Stimulated activated CD4-positive, alpha-beta T cell treated with anti-CD3 and anti-CD28 coated beads, Interleukin-4, amount 100 ng/mL, for 4 hours (primary cell): ENCODE measurements around the gene SFT2D3.

Experiments used
- DNase-seq, 2 experiments: peaks; one replicate each; pipeline ENCODE4 v3.0.0-alpha.2; 2020

SFT2D3 gene

DNA sequence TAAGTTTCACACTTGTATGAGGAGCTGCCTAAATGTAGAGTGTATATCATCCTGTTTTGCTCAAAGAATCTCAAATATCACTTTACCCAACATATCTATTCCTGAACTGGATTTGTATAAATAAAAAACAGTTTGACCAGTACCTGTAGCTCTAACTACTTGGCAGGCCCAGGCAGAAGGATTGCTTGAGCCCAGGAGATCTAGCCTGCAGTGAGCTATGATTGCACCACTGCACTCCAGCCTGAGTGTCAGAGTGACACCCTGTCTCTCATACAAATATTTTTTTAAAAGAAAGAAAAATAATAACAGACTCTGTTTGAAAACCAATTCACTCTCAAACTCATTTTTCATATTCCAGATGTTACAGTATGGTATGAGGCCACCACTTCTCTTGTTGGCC is 18.2 kb upstream of the SFT2D3 start:
- no peak for DNase-seq

- DNase-seq, result no peak
These were observed 17.5 kb upstream of the SFT2D3 start for GRCh38 chr2:127683757-127684156.

GRCh38 chr2:127685410-127686080 is 15.8 kb upstream of the SFT2D3 start:
- no peak for DNase-seq

- DNase-seq, result no peak
These were observed 12.9 kb upstream of the SFT2D3 start for GRCh38 chr2:127688405-127688804.

DNA sequence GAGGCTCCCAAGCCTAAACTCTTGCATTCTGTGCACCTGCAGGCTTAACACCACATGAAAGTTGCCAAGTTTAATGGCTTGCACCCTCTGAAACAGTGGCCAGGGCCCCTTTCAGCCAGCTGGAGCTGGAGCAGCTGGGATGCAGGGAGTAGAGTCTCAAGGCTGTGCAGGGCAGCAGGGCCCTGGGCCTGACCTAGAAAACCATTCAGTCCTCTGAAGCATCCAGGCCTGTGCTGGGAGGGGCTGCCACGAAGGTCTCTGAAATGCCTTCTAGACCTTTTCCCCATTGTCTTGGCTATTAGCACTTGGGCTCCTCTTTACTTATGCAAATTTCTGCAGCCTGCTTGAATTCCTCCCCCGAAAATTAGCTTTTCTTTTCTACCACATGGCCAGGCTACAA is 10.6 kb upstream of the SFT2D3 start:
- DNase-seq, result no peak

DNA sequence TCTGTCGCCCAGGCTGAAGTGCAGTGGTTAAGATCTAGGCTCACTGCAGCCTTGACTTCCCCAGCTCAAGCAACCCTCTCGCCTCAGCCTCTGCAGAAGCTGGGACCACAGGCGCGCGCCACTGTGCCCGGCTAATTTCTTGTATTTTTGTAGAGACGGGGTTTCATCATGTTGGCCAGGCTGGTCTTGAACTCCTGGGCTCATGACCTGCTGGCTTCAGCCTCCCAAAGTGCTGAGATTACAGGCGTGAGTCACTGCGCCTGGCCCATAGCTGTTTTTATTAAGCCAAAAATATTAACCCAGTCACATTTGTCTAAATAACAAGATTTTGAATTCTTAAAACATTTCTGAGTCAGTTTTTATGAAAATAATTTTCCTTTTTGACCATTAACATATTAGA is 6.3 kb upstream of the SFT2D3 start:
- no peak for DNase-seq

- DNase-seq, result peak; percentile 45 to 53
These were observed 5.5 kb upstream of the SFT2D3 start for GRCh38 chr2:127695491-127696472.

DNA sequence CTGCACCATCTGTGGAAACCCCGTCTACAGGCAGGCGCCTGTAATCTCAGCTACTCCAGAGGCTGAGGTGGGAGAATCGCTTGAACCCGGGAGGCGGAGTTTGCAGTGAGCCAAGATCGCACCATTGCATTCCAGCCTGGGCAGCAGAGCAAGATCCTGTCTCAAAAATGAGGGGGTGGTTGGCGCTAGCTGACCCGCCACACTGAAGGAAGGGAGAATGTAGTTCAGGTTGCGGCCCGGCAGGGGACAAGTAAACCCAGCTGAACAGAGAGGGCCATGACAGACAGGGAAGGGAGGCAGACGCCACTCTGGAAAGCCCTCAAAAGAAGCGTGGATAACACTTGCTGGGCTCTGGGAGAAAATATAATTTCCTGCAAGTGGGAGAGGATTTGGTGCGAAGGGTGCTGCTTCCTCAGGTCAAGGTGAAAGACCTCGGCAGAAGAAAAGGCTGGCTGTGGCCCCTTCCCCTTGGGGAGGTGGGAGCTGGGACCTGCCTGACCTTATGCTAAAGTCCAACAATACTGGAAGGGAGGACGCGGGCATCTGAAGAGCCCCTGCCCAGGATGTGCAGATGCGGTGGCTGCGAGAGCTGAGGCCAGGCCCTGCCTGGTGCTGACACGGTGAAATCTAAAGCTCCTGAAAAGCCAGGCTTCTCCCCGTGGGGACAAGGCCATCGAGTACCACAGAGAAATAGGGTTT is 3.7 kb upstream of the SFT2D3 start:
- DNase-seq, result no peak

DNA sequence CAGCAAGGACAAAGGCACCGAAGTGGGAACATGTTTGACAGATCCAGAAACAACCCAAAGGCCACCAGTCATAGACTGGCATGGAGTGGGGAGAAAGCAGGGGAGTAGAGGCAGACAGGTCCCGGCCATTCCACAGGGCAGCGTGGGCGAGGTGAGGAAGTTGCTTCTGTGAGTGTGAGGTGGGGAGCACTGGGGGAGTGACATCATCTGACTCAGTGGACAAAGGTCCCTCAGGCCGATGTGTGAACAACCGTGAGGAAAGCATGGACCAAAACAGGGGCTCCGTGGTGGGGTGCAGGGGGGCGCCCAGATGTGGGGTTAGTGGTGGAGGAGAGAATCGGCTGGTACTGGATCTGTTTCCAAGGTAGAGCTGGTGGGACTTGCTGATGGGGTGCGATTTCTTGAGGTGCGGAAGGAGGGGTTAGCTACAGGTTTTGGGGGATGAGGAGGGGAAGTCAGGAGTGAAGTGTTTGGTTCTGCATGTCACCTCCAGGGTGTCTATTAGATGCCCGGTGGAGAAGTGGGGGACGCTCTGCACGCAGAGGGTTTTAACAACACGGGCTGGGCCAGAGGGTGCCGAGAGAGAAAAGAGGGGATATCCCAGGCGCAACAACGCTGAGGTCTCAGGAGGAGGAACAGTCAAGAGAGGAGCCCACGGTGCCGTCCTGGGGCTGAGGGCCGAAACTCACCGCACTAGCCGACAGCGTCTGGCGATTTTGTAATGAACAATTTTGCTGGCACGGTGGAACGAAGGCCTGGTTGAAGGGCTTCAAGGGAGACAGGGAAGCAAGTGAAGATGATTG is 2.5 kb upstream of the SFT2D3 start:
- DNase-seq, result no peak

GRCh38 chr2:127700527-127701192 is 637 bp upstream of the SFT2D3 start:
- DNase-seq, result no peak

DNA sequence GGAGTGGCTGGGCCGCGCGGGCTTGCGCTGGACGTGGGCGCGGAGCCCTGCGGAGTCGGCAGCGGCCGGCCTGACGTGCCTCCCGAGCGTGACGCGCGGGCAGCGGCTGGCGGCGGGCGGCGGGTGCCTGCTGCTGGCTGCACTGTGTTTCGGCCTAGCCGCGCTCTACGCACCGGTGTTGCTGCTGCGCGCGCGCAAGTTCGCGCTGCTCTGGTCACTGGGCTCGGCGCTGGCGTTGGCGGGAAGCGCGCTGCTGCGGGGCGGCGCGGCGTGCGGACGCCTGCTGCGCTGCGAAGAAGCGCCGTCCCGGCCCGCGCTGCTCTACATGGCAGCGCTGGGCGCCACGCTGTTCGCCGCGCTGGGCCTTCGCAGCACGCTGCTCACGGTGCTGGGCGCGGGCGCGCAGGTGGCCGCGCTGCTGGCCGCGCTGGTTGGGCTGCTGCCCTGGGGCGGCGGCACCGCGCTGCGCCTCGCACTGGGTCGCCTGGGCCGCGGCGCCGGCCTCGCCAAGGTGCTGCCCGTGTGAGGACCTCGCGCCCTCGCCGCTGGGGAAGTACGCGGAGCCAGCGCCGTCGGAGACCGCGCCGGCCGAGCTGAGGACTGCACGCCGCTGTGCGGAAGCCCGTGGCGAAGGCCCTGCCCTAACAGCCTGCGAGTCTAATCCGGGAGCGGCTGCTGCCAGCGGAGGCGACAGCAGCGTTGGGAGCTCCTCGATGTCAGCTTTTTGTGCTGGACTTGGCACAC is 526 bp downstream of the SFT2D3 start:
- DNase-seq, result peak; percentile 72 to 79

DNA sequence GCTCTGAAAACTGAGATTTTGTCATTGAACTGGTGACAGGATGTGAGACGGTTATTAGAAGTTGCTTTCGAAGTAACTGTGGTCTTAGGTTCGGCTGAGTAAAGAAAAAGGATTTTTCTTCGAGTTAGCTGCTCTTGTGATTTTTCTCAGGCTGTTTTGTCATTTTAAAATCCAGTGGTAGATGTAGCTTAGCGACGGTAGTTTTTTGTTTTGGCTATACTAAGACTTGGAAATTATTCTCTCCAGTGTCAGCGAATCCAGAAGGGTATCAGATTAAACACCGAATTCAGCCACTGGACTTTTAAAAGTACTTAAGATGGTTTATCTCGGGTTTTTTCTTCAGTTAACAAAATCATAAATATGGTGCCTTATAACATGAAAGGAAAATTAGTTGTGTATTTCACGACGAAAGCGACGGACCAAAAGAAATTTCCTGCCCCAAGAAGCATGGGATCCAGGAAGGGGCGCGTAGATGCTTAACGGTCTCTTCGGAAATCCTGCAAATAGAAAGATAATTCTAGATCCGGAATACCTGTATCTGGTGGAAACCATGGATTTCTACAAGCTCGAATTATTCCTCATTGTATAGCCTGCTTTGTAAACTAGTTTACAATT is 1.2 kb downstream of the SFT2D3 start:
- no peak for DNase-seq

GRCh38 chr2:127703282-127703681 is 2.0 kb downstream of the SFT2D3 start:
- no peak for DNase-seq

DNA sequence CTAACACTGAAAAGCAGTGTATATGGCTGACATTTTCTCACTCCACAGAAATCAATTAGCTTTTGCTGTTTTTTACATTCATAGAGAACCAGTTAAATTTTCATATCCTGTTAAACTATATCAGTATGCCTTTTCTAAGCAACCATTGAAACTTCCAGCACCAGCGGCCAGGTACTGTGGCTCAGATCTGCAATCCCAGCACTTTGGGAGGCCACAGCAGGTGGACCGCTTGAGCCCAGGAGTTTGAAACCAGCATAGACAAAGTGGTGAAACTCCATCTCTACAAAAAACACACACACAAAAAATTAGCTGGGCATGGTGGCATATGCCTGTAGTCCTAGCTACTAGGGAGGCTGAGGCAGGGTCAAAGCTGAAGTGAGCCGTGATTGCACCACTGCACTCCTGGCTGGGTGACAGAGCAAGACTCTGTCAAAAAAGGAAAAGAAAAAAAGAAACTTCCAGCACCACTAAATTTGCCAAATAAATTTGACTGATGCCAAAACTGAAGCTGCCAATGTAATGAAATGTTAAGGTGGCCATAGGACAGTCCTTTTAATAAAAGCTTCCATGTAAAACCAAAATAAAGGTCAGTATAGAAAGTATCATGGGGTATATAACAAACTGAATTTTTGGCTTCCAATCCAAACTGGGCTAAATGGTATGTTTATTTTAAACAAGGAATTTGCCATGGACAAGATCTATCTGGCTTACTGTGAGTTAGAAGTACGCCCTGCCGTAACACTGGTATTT is 3.5 kb downstream of the SFT2D3 start:
- DNase-seq, result no peak

DNA sequence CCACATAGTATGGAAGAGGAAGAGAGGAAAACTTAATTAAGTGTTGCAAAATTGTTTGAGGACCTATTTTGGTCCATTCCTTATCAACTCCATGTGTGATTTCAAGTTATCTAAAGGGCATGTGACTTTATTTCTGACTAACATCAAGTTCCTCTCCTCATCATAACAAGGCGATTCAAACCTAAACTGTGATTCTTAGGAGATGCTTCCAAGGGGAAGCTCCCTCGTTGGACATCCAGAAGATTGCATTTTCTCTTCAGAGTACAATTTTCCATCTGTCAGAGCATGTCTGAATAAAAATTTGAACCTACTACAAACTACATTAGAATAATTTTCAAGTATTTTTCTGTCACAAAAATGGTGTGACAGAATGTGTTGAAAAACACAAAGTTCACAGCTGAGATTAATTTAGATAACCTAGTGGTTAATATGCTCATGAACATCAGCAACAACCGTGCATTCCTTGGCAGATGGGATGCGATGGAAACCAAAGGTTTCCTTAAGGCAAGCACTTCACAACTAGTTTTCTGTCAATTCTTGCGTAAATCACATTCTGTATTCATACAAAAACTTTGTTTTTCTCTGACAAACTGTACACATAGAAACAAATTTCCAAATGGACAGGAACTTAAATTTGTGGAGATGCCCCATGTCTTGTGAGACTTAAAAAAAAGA is 4.2 kb downstream of the SFT2D3 start:
- no peak for DNase-seq

GRCh38 chr2:127706215-127706990 is 5.1 kb downstream of the SFT2D3 start:
- DNase-seq, result no peak

DNA sequence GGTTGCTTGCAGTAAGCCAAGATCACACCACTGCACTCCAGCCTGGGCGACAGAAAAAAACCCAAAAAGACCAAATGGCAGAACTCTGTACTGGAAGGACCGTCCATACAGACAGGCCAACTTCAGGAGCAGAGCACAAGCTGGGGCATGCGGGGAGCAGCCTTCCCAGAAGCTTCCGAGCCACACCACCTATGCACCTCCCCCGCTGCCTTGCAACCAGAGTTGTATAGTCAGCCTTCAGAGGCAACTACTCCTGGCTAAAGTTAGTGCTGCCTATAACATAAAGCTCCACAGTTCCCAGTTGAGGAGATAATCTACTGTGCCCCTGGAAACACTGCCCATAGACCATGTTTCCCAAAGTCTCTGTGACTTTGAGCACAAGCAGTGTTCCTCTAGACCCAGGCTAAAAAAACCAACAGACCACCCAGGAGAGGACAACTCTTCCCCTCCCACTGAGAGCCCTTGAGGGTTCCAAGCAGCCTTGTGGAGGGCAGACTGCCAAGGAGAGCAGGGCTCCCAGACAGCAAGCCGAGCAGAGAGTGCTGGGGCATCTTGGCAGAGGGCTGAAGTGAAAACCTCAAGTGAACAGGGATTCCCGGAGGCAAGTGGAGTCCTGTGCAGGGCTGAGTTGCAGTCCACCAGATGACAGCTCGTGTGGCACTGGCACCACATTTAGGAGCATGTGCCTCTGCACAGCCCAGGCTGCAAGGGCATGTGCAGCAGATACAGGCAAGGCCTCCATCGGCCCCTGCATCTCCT is 6.8 kb downstream of the SFT2D3 start:
- DNase-seq, result no peak

GRCh38 chr2:127709336-127709735 is 8.0 kb downstream of the SFT2D3 start:
- no peak for DNase-seq
